SK-N-SH (cell line): Measurements from ENCODE around the gene MAPK1. TPM values are rescaled to one million over a fixed set of nuclear protein-coding genes. Genes with fewer than 3 reads are reported as not detected.
"Not testable (repeated sequence)": the region's sequence is repeated elsewhere in the genome, so short reads cannot be mapped to it uniquely, and the experiment has no call there.

Source experiments
- CTCF ChIA-PET: fragments of 300-600, 350-600 bp; formaldehyde crosslinking; extraction: SDS; loops from one replicate; lab custom pipeline; 2021; lab: Yijun Ruan, JAX
- POLR2A ChIA-PET: fragments of 350-600 bp; sonication (Branson Sonifier 250); formaldehyde crosslinking; extraction: SDS; loops from one replicate; lab custom pipeline; 2020; ENCODE audit warnings: antibody characterized with exemption, inconsistent platforms; lab: Yijun Ruan, JAX
- DNase-seq: peaks from one replicate; pipeline ENCODE4 v3.0.0; 2012
- H2AFZ ChIP-seq: fragments of 200-600 bp; sonication (generic); 2 replicates; pipeline ENCODE4 v1.8.1; 2016; ENCODE audit warnings: antibody characterized with exemption, mild to moderate bottlenecking, low read depth
- H3F3A ChIP-seq: fragments of 200-600 bp; sonication (generic); replicated peaks from 2 replicates; pipeline ENCODE3; 2016; ENCODE audit warnings: antibody characterized with exemption, mild to moderate bottlenecking; ENCODE audit not compliant: insufficient read depth
- H3K27ac ChIP-seq, 2 experiments: fragments of 200-500 bp in 1 of 2; fragments of 200-600 bp in 1 of 2; sonication (Bioruptor generic) in 1 of 2; sonication (generic), shearing (Covaris generic) in 1 of 2; 2 replicates each; pipeline versions ENCODE4 v1.5.1 to v1.6.1; 2014 to 2016; ENCODE audit warnings: low read depth in 2 of 2, inconsistent platforms in 1 of 2, low read length in 1 of 2, mild to moderate bottlenecking in 1 of 2, mixed read lengths in 1 of 2
- H3K27me3 ChIP-seq: fragments of 200-600 bp; sonication (generic), shearing (Covaris generic); 2 replicates; pipeline ENCODE4 v1.6.1; 2016; ENCODE audit warnings: mixed run types; ENCODE audit not compliant: insufficient read depth
- H3K36me3 ChIP-seq, 2 experiments: fragments of 200-500 bp in 1 of 2; fragments of 200-600 bp in 1 of 2; sonication (Bioruptor generic) in 1 of 2; sonication (generic) in 1 of 2; replicated peaks in 1 of 2; 2 replicates each; pipeline versions ENCODE3 to v1.5.1; 2014 to 2016; ENCODE audit warnings: low read length in 1 of 2, mild to moderate bottlenecking in 1 of 2; ENCODE audit not compliant: insufficient read depth in 2 of 2, control insufficient read depth in 1 of 2
- H3K4me1 ChIP-seq, 2 experiments: fragments of 200-500 bp in 1 of 2; fragments of 200-600 bp in 1 of 2; sonication (Bioruptor generic) in 1 of 2; sonication (generic), shearing (Covaris generic) in 1 of 2; 2 replicates each; pipeline versions ENCODE4 v1.5.1 to v1.6.1; 2014 to 2016; ENCODE audit warnings: low read depth in 1 of 2, low read length in 1 of 2, mixed run types in 1 of 2; ENCODE audit not compliant: insufficient read depth in 2 of 2, control insufficient read depth in 1 of 2
- H3K4me2 ChIP-seq: fragments of 200-600 bp; sonication (generic), shearing (Covaris generic); 2 replicates; pipeline ENCODE4 v1.6.1; 2017; ENCODE audit warnings: mixed run types
- H3K4me3 ChIP-seq, 2 experiments: fragments of 200-500 bp in 1 of 2; fragments of 200-600 bp in 1 of 2; sonication (Bioruptor generic) in 1 of 2; sonication (generic), shearing (Covaris generic) in 1 of 2; 2 replicates each; pipeline versions ENCODE4 v1.5.1 to v1.8.1; 2014 to 2016; ENCODE audit warnings: low read depth in 2 of 2, inconsistent platforms in 1 of 2, low read length in 1 of 2, mild to moderate bottlenecking in 1 of 2, mixed read lengths in 1 of 2, moderate library complexity in 1 of 2
- H3K79me2 ChIP-seq: fragments of 200-600 bp; sonication (generic); 2 replicates; pipeline ENCODE4 v1.8.1; 2017; ENCODE audit warnings: mild to moderate bottlenecking; ENCODE audit not compliant: insufficient read depth
- H3K9ac ChIP-seq: fragments of 200-600 bp; sonication (generic); 2 replicates; pipeline ENCODE4 v1.6.1; 2017; ENCODE audit warnings: mixed run types
- H3K9me2 ChIP-seq: fragments of 200-600 bp; sonication (generic); 2 replicates; pipeline ENCODE4 v1.6.1; 2017; ENCODE audit warnings: mixed run types
- H3K9me3 ChIP-seq: fragments of 200-600 bp; sonication (generic); 2 replicates; pipeline ENCODE4 v1.6.1; 2017; ENCODE audit warnings: mixed run types, mild to moderate bottlenecking, moderate library complexity
- H4K20me1 ChIP-seq: fragments of 200-600 bp; sonication (generic); 2 replicates; pipeline ENCODE4 v1.6.1; 2017; ENCODE audit warnings: mild to moderate bottlenecking, mixed run types; ENCODE audit not compliant: insufficient read depth
- EP300 ChIP-seq, 2 experiments: IDR thresholded peaks; 2 replicates each; pipeline versions ENCODE4 v1.4.0 to v1.6.1; 2012; ENCODE audit warnings: borderline replicate concordance in 1 of 2, low read depth in 1 of 2, low read length in 1 of 2
- FOSL2 ChIP-seq: IDR thresholded peaks from 2 replicates; pipeline ENCODE4 v1.4.0; 2012; ENCODE audit warnings: low read depth, mild to moderate bottlenecking, moderate library complexity, borderline replicate concordance
- MXI1 ChIP-seq: IDR thresholded peaks from 2 replicates; pipeline ENCODE4 v1.6.1; 2012; ENCODE audit warnings: mild to moderate bottlenecking, low read depth, low read length, improper control_type of control experiment
- NFIC ChIP-seq: IDR thresholded peaks from 2 replicates; pipeline ENCODE4 v1.4.0; 2012; ENCODE audit warnings: borderline replicate concordance
- NRF1 ChIP-seq: IDR thresholded peaks from 2 replicates; pipeline ENCODE4 v1.6.1; 2012; ENCODE audit warnings: low read depth, mild to moderate bottlenecking, low read length
- TAF1 ChIP-seq: IDR thresholded peaks from 2 replicates; pipeline ENCODE4 v1.6.1; 2012; ENCODE audit warnings: low read depth, mild to moderate bottlenecking, low read length, moderate library complexity, borderline replicate concordance
- TCF12 ChIP-seq: IDR thresholded peaks from 2 replicates; pipeline ENCODE4 v1.4.0; 2012
- YY1 ChIP-seq: IDR thresholded peaks from 2 replicates; pipeline ENCODE4 v1.4.0; 2012; ENCODE audit warnings: low read depth, mild to moderate bottlenecking
- WGBS: methylation state at CpG from one replicate; pipeline ENCODE4 v1.1.6; 2017; ENCODE audit warnings: low lambda C conversion rate; 5-methylcytosine and 5-hydroxymethylcytosine counted together
- polyA plus RNA-seq, 3 experiments: library from polyadenylated mRNA; depleted of rRNA; stranded (reverse); fragments of >200 nt; gene quantifications; 2 replicates each; pipeline ENCODE4 v1.2.3, GENCODE V29; 2012
- TF ChIP-seq, protein P1 (sequence below): fragments of 150-350 bp; IDR thresholded peaks from 2 replicates; pipeline ENCODE4 v1.6.1; 2017; ENCODE audit warnings: antibody characterized with exemption, low read length, low read depth, borderline replicate concordance
- TF ChIP-seq, protein P2 (sequence below): IDR thresholded peaks from 2 replicates; pipeline ENCODE4; 2012
- TF ChIP-seq, protein P3 (sequence below): fragments of 200-600 bp; sonication (generic); IDR thresholded peaks from 2 replicates; pipeline ENCODE4 v1.6.1; 2017; ENCODE audit warnings: antibody characterized with exemption, mild to moderate bottlenecking, moderate library complexity

The MAPK1 gene
- polyA plus RNA-seq, 1 of the 3 experiments (the other 2 are of a cell fraction) = 25.6 TPM

DNA sequence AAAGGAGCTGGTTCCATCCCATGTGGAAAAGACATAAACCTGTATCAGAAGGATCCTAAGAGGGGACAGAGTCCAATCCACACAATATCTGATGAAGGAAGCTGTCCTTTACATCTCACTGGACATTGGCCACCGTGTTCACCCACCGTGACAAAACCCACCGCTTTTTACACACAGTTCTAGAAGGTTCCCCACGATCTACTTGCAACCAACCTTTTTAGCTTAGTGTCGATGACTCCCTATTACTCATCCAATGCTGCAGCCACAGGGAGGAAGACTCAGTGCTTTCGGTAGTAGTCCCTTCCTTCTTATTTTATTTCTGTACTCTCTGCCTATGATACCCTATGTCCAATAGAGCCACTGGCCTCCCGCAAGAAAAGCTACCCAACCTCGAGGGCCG lies 65.4 kb downstream of the MAPK1 start:
- peaks cover 2% of the 10 kb centered on the region for H4K20me1 ChIP-seq
- no peak overlapping the region for H3K4me2 ChIP-seq
- peaks cover 17% of the 10 kb centered on the region for H3F3A ChIP-seq
- no peak overlapping the region for H3K4me3 ChIP-seq
- no peaks in the 10 kb centered on the region for H3K9me2 ChIP-seq
- ChIA-PET POLR2A (no interaction called here), CTCF (interaction anchor here (1.2 kb wide), 1 partner anchor 23 kb away, joined by 3 read pairs; no protein-coding TSS in a partner anchor)
- H2AFZ ChIP-seq = no peak overlapping the region
- H3K79me2 ChIP-seq = peaks cover 50% of the 10 kb centered on the region
- H3K36me3 ChIP-seq = peaks cover 54 to 86% of the 10 kb centered on the region in 2 experiments
- TF ChIP-seq EP300 (IDR thresholded peaks at IDR 0.05; ENCODE audit: borderline replicate concordance in 1 of 2, low read depth in 1 of 2, low read length in 1 of 2) (no peak), MXI1 (no peak), YY1 (no peak), TAF1 (no peak), NFIC (no peak)
- TF ChIP-seq, protein P1, sequence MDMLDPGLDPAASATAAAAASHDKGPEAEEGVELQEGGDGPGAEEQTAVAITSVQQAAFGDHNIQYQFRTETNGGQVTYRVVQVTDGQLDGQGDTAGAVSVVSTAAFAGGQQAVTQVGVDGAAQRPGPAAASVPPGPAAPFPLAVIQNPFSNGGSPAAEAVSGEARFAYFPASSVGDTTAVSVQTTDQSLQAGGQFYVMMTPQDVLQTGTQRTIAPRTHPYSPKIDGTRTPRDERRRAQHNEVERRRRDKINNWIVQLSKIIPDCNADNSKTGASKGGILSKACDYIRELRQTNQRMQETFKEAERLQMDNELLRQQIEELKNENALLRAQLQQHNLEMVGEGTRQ = no peak
- no peaks in the 10 kb centered on the region for H3K27me3 ChIP-seq
- no peak overlapping the region for H3K27ac ChIP-seq
- no peak overlapping the region for H3K9ac ChIP-seq
- no peaks in the 10 kb centered on the region for H3K9me3 ChIP-seq
- 93% methylated on average over 9 of the region's 9 CpGs for WGBS
- DNase-seq = no peak
- H3K4me1 ChIP-seq = peaks cover 0 to 13% of the 10 kb centered on the region in 2 experiments; a peak in 2 of 4 replicates

DNA sequence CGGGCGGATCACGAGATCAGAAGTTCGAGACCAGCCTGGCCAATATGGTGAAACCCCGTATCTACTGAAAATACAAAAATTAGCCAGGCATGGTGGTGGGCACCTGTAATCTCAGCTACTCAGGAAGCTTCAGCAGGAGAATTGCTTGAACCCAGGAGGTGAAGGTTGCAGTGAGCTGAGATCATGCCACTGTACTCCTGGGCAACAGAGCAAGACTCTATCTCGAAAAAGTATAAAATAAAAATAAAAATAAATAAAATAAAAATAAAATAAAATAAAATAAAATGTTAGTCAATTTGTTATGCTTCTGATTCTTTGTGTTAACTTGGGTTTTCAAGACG lies 66.2 kb downstream of the MAPK1 start:
- DNase-seq, CTCF ChIA-PET, H3K27ac ChIP-seq, H3K27me3 ChIP-seq, H3K4me3 ChIP-seq, H3K4me2 ChIP-seq, H4K20me1 ChIP-seq, H2AFZ ChIP-seq, H3K9me2 ChIP-seq, H3K9ac ChIP-seq, H3K9me3 ChIP-seq, POLR2A ChIA-PET: not testable (repeated sequence)
- Histone ChIP-seq H3K36me3 (peaks cover 49 to 90% of the 10 kb centered on the region in 2 experiments), H3K79me2 (peaks cover 49% of the 10 kb centered on the region), H3F3A (peaks cover 18% of the 10 kb centered on the region), H3K4me1 (peaks cover 0 to 15% of the 10 kb centered on the region in 2 experiments; a peak in 2 of 4 replicates)
- 97% methylated on average over 7 of the region's 7 CpGs for WGBS

DNA sequence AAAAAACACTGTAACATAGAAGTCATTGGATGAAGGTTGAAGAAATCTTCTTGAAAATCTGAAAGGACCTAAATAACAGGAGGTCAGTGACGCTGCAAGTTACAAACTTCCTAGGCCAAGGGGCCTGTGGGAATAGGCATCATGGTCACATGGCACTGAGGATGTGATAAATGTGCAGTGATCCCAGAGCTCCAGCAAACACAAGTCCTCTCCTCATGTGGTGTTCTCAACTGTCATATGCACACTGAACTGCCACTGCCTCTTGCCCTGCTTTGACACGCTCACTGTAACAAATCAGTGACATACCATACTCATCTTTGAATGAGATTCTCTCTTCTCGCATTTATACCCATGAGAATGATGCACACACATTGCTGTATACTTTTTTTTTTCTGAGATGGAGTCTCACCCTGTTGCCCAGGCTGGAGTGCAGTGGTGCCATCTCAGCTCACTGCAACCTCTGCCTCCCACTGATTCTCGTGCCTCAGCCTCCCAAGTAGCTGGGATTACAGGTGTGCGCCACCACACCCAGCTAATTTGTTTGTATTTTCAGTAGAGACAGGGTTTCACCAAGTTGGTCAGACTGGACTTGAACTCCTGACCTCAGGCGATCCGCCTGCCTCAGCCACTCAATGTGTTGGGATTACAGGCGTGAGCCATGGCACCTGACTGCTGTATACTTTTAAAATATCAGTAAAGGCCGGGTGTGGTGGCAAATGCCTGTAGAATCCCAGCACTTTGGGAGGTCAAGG lies 66.7 kb downstream of the MAPK1 start:
- peaks cover 18% of the 10 kb centered on the region for H3F3A ChIP-seq
- DNase-seq = no peak
- no peaks in the 10 kb centered on the region for H3K27me3 ChIP-seq
- H3K27ac ChIP-seq = no peak overlapping the region
- TF ChIP-seq FOSL2 = no peak
- TF ChIP-seq TCF12 = no peak
- TF ChIP-seq, protein P2, sequence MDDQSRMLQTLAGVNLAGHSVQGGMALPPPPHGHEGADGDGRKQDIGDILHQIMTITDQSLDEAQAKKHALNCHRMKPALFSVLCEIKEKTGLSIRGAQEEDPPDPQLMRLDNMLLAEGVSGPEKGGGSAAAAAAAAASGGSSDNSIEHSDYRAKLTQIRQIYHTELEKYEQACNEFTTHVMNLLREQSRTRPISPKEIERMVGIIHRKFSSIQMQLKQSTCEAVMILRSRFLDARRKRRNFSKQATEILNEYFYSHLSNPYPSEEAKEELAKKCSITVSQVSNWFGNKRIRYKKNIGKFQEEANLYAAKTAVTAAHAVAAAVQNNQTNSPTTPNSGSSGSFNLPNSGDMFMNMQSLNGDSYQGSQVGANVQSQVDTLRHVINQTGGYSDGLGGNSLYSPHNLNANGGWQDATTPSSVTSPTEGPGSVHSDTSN = no peak
- TF ChIP-seq NFIC = no peak
- TF ChIP-seq YY1 = no peak
- TF ChIP-seq MXI1 = no peak
- no peak for TF ChIP-seq TAF1
- no peak for TF ChIP-seq NRF1
- TF ChIP-seq, protein P3, sequence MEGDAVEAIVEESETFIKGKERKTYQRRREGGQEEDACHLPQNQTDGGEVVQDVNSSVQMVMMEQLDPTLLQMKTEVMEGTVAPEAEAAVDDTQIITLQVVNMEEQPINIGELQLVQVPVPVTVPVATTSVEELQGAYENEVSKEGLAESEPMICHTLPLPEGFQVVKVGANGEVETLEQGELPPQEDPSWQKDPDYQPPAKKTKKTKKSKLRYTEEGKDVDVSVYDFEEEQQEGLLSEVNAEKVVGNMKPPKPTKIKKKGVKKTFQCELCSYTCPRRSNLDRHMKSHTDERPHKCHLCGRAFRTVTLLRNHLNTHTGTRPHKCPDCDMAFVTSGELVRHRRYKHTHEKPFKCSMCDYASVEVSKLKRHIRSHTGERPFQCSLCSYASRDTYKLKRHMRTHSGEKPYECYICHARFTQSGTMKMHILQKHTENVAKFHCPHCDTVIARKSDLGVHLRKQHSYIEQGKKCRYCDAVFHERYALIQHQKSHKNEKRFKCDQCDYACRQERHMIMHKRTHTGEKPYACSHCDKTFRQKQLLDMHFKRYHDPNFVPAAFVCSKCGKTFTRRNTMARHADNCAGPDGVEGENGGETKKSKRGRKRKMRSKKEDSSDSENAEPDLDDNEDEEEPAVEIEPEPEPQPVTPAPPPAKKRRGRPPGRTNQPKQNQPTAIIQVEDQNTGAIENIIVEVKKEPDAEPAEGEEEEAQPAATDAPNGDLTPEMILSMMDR = no peak
- H3K4me3 ChIP-seq = no peak overlapping the region
- no peaks in the 10 kb centered on the region for H3K9me2 ChIP-seq
- no peak overlapping the region for H2AFZ ChIP-seq
- H3K79me2 ChIP-seq = peaks cover 49% of the 10 kb centered on the region
- peaks cover 43 to 92% of the 10 kb centered on the region in 2 experiments for H3K36me3 ChIP-seq
- 97% methylated on average over 9 of the region's 9 CpGs for WGBS
- POLR2A ChIA-PET = no interaction called here
- H3K4me1 ChIP-seq = peaks cover 0 to 15% of the 10 kb centered on the region in 2 experiments; a peak in 2 of 4 replicates
- H3K9ac ChIP-seq = no peak overlapping the region
- H4K20me1 ChIP-seq = no peaks in the 10 kb centered on the region; the same call in 1 of the 2 replicates
- H3K9me3 ChIP-seq = no peaks in the 10 kb centered on the region
- H3K4me2 ChIP-seq = no peak overlapping the region
- CTCF ChIA-PET = no interaction called here
